Thyroid gland (tissue), 4 donors: Measurements from ENCODE around the gene CCDC71L.

ENCODE experiments used
- POLR2A ChIP-seq, 2 donors: fragments of 450-650 bp; IDR thresholded peaks; one replicate each; pipeline ENCODE4 v1.6.1; 2017; ENCODE audit warnings: antibody characterized with exemption in 2 of 2, mild to moderate bottlenecking in 2 of 2, moderate library complexity in 1 of 2
- TF ChIP-seq, protein P1 (sequence below), 6 experiments: fragments of 200-600 bp in 3 of 6; fragments of 450-650 bp in 3 of 6; sonication (generic) in 3 of 6; IDR thresholded peaks; one replicate each; pipeline ENCODE4 v1.5.1; 2016 to 2019; ENCODE audit warnings: antibody characterized with exemption in 6 of 6, mild to moderate bottlenecking in 2 of 6, inconsistent platforms in 1 of 6, moderate library complexity in 1 of 6

DNA sequence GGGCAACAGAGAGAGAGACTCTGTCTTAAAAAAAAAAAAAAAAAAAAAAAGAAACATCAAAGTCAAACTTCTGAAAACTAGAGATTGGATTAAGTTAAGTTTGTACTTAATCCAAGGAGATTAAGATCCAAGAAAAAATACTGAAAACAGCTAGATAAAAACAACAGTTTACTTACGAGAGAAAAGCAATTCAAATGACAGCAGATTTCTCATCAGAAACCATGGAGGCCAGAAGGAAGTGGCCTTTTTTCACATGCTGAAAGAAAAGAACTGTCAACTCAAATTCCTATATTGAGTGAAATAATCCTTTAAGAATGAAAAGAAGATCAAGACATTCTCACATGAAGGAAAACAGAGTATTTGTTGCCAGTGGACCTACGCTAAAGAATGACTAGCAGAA, 5.4 kb upstream of the CCDC71L start:
- TF ChIP-seq, protein P1, sequence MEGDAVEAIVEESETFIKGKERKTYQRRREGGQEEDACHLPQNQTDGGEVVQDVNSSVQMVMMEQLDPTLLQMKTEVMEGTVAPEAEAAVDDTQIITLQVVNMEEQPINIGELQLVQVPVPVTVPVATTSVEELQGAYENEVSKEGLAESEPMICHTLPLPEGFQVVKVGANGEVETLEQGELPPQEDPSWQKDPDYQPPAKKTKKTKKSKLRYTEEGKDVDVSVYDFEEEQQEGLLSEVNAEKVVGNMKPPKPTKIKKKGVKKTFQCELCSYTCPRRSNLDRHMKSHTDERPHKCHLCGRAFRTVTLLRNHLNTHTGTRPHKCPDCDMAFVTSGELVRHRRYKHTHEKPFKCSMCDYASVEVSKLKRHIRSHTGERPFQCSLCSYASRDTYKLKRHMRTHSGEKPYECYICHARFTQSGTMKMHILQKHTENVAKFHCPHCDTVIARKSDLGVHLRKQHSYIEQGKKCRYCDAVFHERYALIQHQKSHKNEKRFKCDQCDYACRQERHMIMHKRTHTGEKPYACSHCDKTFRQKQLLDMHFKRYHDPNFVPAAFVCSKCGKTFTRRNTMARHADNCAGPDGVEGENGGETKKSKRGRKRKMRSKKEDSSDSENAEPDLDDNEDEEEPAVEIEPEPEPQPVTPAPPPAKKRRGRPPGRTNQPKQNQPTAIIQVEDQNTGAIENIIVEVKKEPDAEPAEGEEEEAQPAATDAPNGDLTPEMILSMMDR (IDR thresholded peaks at IDR 0.05) = no peak
- TF ChIP-seq POLR2A (IDR thresholded peaks at IDR 0.05) = no peak
